NCI-H748 (cell line): Measurements from ENCODE around the gene TRAPPC2L.
"Not testable (repeated sequence)": the region's sequence is repeated elsewhere in the genome, so short reads cannot be mapped to it uniquely, and the experiment has no call there.

Experiments used
- DNase-seq: peaks from one replicate; lab custom pipeline; 2025; ENCODE audit not compliant: unreplicated experiment; lab: John Stamatoyannopoulos, UW

The TRAPPC2L gene

DNA sequence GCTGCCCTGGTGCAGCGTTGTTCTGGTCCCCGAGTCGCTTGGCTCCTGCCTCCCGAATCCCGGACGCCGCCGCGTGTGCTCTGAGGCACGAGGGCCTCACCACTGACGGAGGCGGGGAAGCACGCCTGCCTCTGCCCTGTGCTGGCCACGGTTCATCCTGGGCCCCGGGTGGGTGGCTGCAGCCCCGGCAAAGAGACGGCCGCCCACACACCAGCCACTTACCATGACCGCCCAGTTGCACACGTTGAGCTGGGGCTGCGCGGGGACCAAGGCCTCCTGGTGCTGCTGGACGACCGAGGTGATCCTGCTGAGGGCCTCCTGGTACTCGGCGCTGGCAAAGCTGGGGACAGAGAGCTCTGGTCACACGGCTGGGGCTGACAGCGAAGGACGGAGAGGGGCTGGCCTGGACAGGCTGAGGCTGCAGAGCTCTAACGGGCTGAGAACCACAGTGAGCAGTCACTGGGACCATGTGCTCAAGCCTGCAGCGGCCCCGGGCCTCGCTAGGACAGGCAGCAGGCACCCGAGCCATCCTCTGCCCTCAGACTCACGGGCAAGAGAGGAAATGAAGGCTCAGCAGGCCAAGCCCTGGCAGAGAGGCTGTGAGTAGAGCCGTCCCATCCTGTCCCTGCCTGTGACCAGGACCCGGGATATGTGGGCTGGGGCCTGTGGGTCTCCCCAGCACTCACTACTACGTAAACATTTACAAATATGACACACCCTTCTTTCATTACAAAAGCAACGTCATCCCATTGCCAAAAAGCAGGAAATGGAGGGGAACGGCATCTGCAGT, 38.9 kb upstream of the TRAPPC2L start:
- DNase-seq = no peak

- DNase-seq = no peak
These were observed 38.4 kb upstream of the TRAPPC2L start for GRCh38 chr16:88818575-88818874.

DNA sequence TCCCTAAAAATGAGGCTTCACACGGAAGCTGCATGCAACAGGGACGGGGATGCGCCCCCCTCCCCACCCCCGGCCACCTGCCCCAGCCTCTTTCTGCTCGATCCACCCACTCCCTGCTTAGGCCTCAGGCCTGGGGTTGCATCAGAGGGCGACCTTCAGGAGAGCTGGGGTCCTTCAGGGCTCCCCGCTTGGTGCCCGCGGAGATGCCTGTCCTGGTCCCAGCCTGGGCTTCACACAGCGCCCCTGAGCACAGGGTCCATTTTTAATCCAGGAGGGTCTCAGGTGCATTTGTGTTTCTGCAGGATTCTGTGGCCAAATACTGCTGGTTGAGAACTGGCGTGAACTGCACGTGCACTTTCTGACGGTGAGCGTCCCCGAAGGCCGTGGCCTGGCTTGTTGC, 37.8 kb upstream of the TRAPPC2L start:
- DNase-seq = no peak

DNA sequence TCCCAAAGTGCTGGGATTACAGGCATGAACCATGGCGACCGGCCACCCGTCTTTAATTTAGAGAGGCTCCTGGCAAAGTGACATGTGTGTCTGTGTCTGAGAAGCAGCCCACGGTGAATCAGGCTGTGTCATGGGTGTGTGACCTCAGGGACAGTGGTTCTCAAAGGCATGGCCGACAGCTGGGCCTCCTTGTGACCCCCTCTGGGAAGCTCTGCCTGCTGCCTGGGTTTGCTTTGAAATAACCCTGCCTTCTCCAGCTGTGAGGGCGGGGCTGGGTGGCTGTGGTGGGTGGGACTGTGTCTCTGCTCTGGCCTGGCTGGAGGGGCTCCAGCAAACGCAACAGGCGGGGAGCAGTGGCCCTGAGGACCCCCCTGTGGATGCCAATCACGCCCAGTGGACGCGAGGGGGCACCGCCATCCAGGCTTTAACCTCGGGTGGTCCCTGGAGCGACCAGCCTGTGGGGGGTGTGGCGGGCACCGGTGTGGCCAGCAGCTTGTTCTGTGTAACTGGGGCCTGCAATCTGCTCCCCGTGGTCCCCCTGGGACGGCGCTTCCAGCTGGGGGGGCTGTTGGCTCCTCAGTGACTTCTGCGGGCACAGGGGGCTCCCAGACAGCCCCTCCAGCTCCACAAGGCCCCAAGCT, 36.4 kb upstream of the TRAPPC2L start:
- DNase-seq = no peak

DNA sequence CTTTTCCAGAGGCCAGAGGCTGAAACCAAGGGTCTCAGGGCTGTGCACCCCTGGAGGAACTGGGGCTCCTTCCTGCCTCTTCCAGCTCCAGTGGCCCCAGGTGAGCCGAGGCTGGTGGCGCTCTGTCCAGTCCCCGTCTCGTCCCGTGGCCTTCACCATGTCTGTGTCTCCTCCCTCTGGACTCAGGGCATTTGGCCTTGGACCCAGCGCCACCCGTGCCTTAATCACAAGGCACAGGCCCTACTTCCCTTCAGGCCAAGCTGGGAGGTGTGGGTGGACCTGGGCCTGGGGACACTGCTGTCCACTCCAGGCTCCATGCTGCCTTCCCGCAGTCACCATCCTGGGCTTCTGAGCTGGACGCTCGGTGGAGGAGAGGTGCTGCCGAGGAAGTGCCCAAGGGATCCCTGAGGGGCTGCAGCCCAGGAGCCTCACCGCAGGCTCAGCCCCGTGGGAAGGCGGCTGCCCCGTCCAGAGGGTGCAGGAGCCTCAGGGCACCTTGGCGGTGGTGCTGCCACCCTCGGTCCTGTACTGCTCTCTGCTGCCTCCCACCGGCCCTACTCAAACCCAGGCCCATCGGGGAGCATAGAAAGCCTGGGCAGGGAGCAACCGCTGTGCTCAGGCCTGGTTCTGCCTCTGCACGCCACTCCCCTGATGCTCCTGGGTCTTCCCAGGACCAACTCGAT, 35.6 kb upstream of the TRAPPC2L start:
- no peak for DNase-seq

GRCh38 chr16:88822281-88823040, 34.5 kb upstream of the TRAPPC2L start:
- no peak for DNase-seq

GRCh38 chr16:88823646-88824045, 33.3 kb upstream of the TRAPPC2L start:
- DNase-seq = not testable (repeated sequence)

DNA sequence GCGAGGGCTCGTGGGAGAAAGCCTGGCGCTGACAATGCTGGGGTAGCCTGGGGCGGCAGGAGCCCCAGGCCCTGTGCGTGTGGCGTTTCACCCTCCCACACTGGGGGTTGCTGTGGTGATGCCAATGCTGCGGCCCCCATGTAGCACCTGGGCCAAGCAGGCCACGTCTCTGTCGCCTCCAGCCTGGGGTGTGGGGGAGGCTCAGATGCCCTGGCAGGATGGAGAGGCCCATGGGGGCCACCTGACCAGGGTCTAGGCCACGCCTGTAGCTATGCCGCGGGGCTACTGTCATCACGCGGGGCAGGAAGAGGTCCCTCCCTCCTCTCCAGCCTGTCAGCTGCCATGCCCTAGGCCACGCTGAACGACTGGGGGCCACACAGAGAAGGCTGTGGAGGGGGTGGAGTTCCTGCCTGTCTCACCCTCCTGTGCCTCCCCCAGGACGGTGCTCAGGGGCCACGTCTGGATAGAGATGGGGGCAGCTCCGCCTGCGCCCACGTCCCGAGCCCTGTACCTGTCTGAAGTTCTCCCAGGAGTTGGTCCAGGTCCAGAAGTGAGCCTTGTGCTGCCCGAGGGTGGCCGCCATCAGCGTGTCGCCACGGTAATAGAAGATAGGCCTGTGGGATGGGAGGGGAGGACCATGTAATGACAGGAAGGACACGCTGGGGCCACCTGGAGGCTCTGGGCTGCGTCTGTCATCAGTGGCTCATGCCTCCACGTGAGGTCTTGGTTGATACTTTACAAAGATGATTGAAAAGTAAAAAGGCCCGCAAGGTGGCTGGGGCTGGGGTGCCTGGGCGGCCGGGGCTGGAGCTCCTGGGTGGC, 32.5 kb upstream of the TRAPPC2L start:
- no peak for DNase-seq

- no peak for DNase-seq
These were observed 31.8 kb upstream of the TRAPPC2L start for GRCh38 chr16:88825146-88825545.

DNA sequence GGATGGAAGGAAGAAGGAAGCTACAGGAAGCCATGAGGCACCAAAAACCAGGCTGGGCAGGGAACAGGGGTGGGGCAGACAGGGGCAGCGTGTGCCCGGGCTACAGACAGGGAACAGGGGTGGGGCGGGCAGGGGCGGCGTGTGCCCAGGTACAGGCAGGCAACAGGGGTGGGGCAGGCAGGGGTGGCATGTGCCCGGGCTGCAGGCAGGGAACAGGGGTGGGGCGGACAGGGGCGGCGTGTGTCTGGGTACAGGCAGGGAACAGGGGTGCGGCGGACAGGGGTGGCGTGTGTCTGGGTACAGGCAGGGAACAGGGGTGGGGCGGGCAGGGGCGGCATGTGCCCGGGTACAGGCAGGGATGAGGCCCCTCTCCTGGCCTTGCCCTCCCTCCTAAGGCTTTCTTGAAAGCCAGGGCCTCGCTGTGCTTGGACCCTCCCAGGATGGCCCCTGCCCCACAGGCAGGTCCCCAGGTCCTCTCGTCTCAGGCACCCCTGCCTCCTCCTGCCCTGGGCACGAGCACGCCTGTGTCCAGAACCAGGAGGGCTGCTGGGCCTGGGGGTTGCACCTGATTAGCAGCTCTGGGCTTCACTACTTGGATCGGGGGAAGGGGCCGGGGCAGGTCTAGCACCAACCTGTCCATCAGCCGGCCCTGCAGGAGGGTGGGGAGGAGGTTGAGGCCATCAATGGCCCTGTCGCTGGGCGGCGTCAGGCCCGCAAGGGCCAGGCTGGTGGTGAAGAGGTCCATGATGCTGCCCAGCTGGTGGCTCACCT, 30.7 kb upstream of the TRAPPC2L start:
- DNase-seq = no peak

GRCh38 chr16:88827727-88828126, 29.2 kb upstream of the TRAPPC2L start:
- DNase-seq = no peak

DNA sequence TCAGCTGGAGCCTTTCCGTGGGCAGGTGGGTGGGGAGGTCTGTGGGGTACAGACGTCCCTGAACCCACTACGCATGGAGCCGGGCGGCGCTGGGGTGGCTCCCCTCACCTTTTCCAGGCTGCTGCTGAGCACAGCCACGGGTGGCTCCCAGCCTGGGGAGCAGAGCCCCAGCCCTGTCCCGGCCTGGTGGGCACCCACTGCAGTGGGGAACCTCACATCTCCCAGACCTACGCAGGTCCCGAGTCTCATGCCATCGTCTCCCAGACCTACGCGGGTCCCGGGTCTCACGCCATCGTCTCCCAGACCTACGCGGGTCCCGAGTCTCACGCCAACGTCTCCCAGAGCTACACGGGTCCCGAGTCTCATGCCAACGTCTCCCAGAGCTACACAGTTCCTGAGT, 28.2 kb upstream of the TRAPPC2L start:
- DNase-seq = no peak

DNA sequence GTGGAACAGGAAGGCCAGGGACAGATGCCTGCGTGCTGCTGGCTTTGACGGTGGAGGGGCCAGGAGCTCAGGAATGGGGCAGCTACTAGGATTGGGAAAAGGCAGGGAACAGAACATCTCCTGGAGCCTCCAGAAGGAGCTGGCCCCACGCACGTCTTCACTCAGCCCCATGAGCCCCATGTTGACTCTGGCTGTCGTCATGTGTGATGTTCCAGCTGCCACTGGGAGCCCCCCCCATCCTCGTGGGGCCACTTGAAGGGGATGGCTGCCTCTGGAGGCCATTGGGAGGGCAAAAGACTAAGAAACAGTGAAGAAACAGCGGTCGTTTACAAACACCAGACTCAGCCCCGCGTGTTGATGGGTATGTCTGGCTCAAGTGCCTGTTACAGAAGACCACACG, 26.7 kb upstream of the TRAPPC2L start:
- DNase-seq = no peak

GRCh38 chr16:88830783-88831182, 26.1 kb upstream of the TRAPPC2L start:
- no peak for DNase-seq

DNA sequence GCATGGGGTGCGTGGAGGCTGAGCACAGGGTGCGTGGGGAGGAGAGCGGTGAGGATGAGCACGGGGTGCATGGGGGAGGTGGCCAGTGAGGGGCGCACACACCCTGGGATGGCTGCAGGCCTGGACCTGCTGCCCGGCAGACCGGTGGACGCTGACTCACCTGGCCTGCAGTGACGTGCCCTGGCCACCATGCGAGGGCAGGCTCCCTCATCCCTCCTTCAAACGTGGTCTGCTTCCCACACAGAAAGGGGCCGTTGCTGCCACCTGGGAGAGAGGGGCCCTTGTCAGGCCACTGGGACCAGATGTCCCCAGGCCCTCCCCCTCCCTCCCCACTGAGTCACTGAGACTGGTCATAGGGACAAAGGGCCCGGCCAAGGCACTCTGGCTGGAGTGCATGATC, 25.1 kb upstream of the TRAPPC2L start:
- no peak for DNase-seq

- no peak for DNase-seq
These were observed 23.8 kb upstream of the TRAPPC2L start for GRCh38 chr16:88833086-88833485.

DNA sequence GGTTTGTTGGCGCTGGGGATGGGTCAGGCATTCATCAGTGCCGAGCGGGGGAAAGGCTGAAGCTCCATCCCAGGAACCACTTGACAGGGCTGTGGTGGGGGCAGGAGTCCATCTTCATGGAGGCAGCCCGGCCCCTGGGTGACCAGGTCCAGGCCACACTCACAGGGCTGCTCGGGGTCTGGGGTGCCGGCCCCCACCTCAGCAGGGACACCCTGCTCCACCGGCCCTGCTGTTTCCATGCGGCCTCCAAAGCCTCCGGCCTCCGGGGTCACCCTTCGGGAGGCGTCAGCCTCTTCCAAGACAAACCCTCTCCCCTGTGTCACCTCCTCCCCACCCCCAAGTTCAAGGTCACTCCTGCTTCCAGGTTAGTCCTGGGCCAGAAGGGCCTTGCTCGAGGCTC, 22.3 kb upstream of the TRAPPC2L start:
- no peak for DNase-seq

- no peak for DNase-seq
These were observed 21.5 kb upstream of the TRAPPC2L start for GRCh38 chr16:88835383-88835782.

DNA sequence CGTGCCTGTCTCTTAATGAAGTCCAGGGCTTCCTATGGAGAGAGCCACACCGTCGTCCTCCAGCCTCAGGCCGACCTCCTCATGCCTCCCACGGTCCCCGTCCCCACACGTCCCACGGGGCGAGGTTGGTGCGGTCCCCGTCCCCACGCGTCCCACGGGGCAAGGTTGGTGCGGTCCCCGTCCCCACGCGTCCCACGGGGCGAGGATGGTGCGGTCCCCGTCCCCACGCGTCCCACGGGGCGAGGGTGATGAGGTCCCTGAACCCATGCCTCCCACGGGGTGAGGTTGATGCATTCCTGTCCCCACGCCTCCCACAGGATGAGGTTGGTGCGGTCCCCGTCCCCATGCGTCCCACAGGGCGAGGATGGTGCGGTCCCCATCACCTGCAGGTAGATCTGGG, 21.1 kb upstream of the TRAPPC2L start:
- no peak for DNase-seq

GRCh38 chr16:88836791-88837190, 20.1 kb upstream of the TRAPPC2L start:
- DNase-seq = no peak
